A673 (cell line): ENCODE measurements around the gene HMCN2. TPM values are rescaled to one million over a fixed set of nuclear protein-coding genes. Genes with fewer than 3 reads are reported as not detected.

Experiments used
- BruUV-seq: library from RNA; stranded (reverse); fragments of 400-500 nt; replicated peaks from 2 replicates; lab custom pipeline; 2021; lab: Mats Ljungman, UMichigan
- CTCF ChIA-PET: fragments of 300-600 bp; sonication (Branson Sonifier 250); formaldehyde crosslinking; loops from one replicate; lab custom pipeline; 2022; ENCODE audit warnings: antibody characterized with exemption; lab: Charles Lee
- POLR2A ChIA-PET: fragments of 300-600 bp; sonication (Branson Sonifier 250); formaldehyde crosslinking; loops from one replicate; lab custom pipeline; 2022; ENCODE audit warnings: antibody characterized with exemption; ENCODE audit not compliant: low non-redundant PET; lab: Charles Lee
- DNase-seq: peaks from one replicate; pipeline ENCODE4 v3.0.0-alpha.2; 2015; ENCODE audit warnings: low spot score
- H3K27ac ChIP-seq: fragments of 200-600 bp; sonication (generic); 2 replicates; pipeline ENCODE4 v1.5.1; 2016; ENCODE audit warnings: mixed run types, low read depth, mild to moderate bottlenecking, mixed read lengths, antibody characterized with exemption, low read length; ENCODE audit not compliant: poor library complexity, severe bottlenecking
- H3K27me3 ChIP-seq: fragments of 200-600 bp; sonication (generic); replicated peaks from 2 replicates; pipeline ENCODE4 v1.6.1; 2017; ENCODE audit warnings: mixed run types, low read depth, mild to moderate bottlenecking, mixed read lengths, antibody characterized with exemption, low read length; ENCODE audit not compliant: insufficient read depth, poor library complexity
- H3K36me3 ChIP-seq: fragments of 200-600 bp; sonication (generic); 2 replicates; pipeline ENCODE4 v1.6.1; 2016; ENCODE audit warnings: mixed run types, mild to moderate bottlenecking, mixed read lengths, antibody characterized with exemption, low read length; ENCODE audit not compliant: insufficient read depth, poor library complexity, severe bottlenecking
- H3K4me1 ChIP-seq: fragments of 200-600 bp; sonication (generic); 2 replicates; pipeline ENCODE4 v1.6.1; 2017; ENCODE audit warnings: mixed run types, mild to moderate bottlenecking, mixed read lengths, antibody characterized with exemption, low read length; ENCODE audit not compliant: insufficient read depth, poor library complexity, severe bottlenecking
- H3K4me3 ChIP-seq: fragments of 200-600 bp; sonication (generic); 2 replicates; pipeline ENCODE4 v1.5.1; 2016; ENCODE audit warnings: low read depth, mixed run types, mild to moderate bottlenecking, mixed read lengths, low read length; ENCODE audit not compliant: poor library complexity, severe bottlenecking
- H3K9me3 ChIP-seq: fragments of 200-600 bp; sonication (generic); 2 replicates; pipeline ENCODE4 v1.6.1; 2016; ENCODE audit warnings: mixed run types, low read depth, mild to moderate bottlenecking, mixed read lengths, antibody characterized with exemption, low read length; ENCODE audit not compliant: poor library complexity, severe bottlenecking
- EZH2 ChIP-seq: fragments of 200-600 bp; sonication (generic); IDR thresholded peaks from 2 replicates; pipeline ENCODE4 v1.6.1; 2017; ENCODE audit warnings: borderline replicate concordance, low read depth, mild to moderate bottlenecking, mixed read lengths, antibody characterized with exemption, low read length; ENCODE audit not compliant: poor library complexity, severe bottlenecking
- intact Hi-C: fragments of 100-400 bp; cut with micrococcal nuclease; formaldehyde crosslinking; loops from one replicate; pipeline ENCODE4 v1.10.0; 2022; ENCODE audit not compliant: unreplicated experiment
- total RNA-seq: library from RNA; stranded (reverse); gene quantifications from 2 replicates; pipeline ENCODE4 v1.2.3, GENCODE V29; 2021
- TF ChIP-seq, protein P1 (sequence below): fragments of 300-800, 200-600 bp; sonication (generic); conservative IDR thresholded peaks from 2 replicates; pipeline ENCODE4 v1.5.1; 2017; ENCODE audit warnings: low read depth, mild to moderate bottlenecking, antibody characterized with exemption, low read length, moderate library complexity, mixed read lengths

The HMCN2 gene
- total RNA-seq, 1 experiment from 2014 or later = 0.28 TPM

DNA sequence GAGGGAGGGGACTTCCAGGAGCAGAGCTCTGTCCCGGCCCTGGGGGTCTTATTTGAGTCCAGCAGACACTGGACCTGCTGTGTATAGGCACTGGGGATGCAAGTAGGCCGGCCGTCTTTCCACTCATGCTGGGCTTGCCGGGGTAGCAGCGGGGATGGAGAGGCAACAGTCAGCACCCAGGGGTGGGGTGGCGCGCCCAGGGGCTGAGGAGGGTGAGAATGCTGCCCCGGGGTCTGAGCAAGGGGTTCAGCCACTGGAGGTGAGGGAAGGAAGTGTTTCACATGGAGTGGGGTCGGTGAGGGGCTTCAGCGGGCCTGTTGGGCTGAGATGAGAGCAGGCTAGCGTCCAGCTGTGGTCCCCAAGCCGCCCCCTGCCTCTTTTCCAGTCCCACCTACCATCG is 88.8 kb downstream of the HMCN2 start:
- no peak overlapping the region for H3K27ac ChIP-seq
- H3K27me3 ChIP-seq = no peaks in the 10 kb centered on the region
- BruUV-seq = no TSS peak
- TF ChIP-seq, protein P1, sequence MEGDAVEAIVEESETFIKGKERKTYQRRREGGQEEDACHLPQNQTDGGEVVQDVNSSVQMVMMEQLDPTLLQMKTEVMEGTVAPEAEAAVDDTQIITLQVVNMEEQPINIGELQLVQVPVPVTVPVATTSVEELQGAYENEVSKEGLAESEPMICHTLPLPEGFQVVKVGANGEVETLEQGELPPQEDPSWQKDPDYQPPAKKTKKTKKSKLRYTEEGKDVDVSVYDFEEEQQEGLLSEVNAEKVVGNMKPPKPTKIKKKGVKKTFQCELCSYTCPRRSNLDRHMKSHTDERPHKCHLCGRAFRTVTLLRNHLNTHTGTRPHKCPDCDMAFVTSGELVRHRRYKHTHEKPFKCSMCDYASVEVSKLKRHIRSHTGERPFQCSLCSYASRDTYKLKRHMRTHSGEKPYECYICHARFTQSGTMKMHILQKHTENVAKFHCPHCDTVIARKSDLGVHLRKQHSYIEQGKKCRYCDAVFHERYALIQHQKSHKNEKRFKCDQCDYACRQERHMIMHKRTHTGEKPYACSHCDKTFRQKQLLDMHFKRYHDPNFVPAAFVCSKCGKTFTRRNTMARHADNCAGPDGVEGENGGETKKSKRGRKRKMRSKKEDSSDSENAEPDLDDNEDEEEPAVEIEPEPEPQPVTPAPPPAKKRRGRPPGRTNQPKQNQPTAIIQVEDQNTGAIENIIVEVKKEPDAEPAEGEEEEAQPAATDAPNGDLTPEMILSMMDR = no peak
- TF ChIP-seq EZH2 = no peak
- no peaks in the 10 kb centered on the region for H3K36me3 ChIP-seq
- no peak for DNase-seq
- H3K4me3 ChIP-seq = no peak overlapping the region
- intact Hi-C loops = no loop called here
- ChIA-PET CTCF (no interaction called here), POLR2A (no interaction called here)
- H3K9me3 ChIP-seq = no peaks in the 10 kb centered on the region
- no peaks in the 10 kb centered on the region for H3K4me1 ChIP-seq

DNA sequence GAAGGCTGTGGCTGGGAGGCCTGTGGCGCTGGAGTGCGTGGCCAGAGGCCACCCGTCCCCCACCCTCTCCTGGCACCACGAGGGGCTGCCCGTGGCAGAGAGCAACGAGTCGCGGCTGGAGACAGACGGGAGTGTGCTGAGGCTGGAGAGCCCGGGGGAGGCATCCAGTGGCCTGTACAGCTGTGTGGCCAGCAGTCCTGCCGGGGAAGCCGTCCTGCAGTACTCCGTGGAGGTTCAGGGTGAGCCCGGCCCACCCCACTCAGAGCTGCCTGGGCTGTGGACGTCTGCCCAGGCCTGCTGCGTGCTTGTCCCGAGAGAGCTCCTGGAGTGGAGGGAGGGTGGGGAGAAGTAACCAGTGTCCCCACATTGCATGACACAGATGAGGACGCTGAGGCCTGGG is 89.2 kb downstream of the HMCN2 start:
- TF ChIP-seq EZH2 = no peak
- TF ChIP-seq, protein P1 = no peak
- DNase-seq = no peak
- no peaks in the 10 kb centered on the region for H3K4me1 ChIP-seq
- POLR2A ChIA-PET = no interaction called here
- no peak overlapping the region for H3K27ac ChIP-seq
- no peaks in the 10 kb centered on the region for H3K9me3 ChIP-seq
- no peaks in the 10 kb centered on the region for H3K36me3 ChIP-seq
- BruUV-seq = no TSS peak
- no peak overlapping the region for H3K4me3 ChIP-seq
- intact Hi-C loops = no loop called here
- CTCF ChIA-PET = no interaction called here
- H3K27me3 ChIP-seq = no peaks in the 10 kb centered on the region

DNA sequence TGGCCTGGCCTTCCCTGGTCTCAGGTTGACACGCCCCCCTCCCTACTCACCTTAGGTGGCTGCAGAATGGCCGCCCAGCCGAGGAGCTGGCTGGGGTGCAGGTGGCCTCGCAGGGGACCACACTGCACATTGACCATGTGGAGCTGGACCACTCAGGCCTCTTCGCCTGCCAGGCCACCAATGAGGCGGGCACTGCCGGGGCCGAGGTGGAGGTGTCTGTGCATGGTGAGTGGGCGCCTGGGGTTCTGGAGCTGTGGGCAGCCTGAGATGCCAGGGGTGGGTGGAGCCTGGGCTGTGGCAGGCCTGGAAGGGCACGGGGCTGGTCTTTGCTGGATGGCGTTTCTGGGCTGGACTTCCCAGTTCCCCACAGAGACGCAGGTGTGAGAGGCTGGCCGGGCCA is 90.5 kb downstream of the HMCN2 start:
- POLR2A ChIA-PET = interaction anchor here (0.6 kb wide), 1 partner anchor 142 kb away, joined by 3 read pairs; no protein-coding TSS in a partner anchor
- no peaks in the 10 kb centered on the region for H3K9me3 ChIP-seq
- CTCF ChIA-PET = no interaction called here
- DNase-seq = no peak
- no peak overlapping the region for H3K27ac ChIP-seq
- H3K36me3 ChIP-seq = no peaks in the 10 kb centered on the region
- TF ChIP-seq EZH2 = no peak
- TF ChIP-seq, protein P1 = no peak
- H3K27me3 ChIP-seq = no peaks in the 10 kb centered on the region
- intact Hi-C loops = no loop called here
- H3K4me3 ChIP-seq = no peak overlapping the region
- BruUV-seq = no TSS peak
- H3K4me1 ChIP-seq = no peaks in the 10 kb centered on the region
